Measurements from ENCODE around the gene HPCAL1.

Gene HPCAL1

GRCh38 chr2:10336283-10336682 lies 33.6 kb downstream of the HPCAL1 start:
- no peak for DNase-seq (ENCODE audit: low read depth, low spot score)

- DNase-seq (ENCODE audit: low read depth, low spot score): no peak
Observed at GRCh38 chr2:10337449-10338269, 35.0 kb downstream of the HPCAL1 start.

- no peak for DNase-seq (ENCODE audit: low read depth, low spot score)
Observed at GRCh38 chr2:10338270-10339188, 35.8 kb downstream of the HPCAL1 start.

- no peak for DNase-seq (ENCODE audit: low read depth, low spot score)
Observed at GRCh38 chr2:10339647-10340592, 37.2 kb downstream of the HPCAL1 start.

- no peak for DNase-seq (ENCODE audit: low read depth, low spot score)
Observed at GRCh38 chr2:10340593-10340975, 37.9 kb downstream of the HPCAL1 start.

GRCh38 chr2:10341193-10341592 lies 38.5 kb downstream of the HPCAL1 start:
- DNase-seq (ENCODE audit: low read depth, low spot score): no peak

GRCh38 chr2:10342245-10342951 lies 39.7 kb downstream of the HPCAL1 start:
- no peak for DNase-seq (ENCODE audit: low read depth, low spot score)

GRCh38 chr2:10343191-10343590 lies 40.5 kb downstream of the HPCAL1 start:
- no peak for DNase-seq (ENCODE audit: low read depth, low spot score)

GRCh38 chr2:10343658-10344057 lies 41.0 kb downstream of the HPCAL1 start:
- DNase-seq (ENCODE audit: low read depth, low spot score): no peak

GRCh38 chr2:10344105-10345066 lies 41.7 kb downstream of the HPCAL1 start:
- no peak for DNase-seq (ENCODE audit: low read depth, low spot score)

GRCh38 chr2:10345126-10345525 lies 42.4 kb downstream of the HPCAL1 start:
- DNase-seq (ENCODE audit: low read depth, low spot score): no peak

GRCh38 chr2:10345813-10346212 lies 43.1 kb downstream of the HPCAL1 start:
- no peak for DNase-seq (ENCODE audit: low read depth, low spot score)

GRCh38 chr2:10346929-10347561 lies 44.3 kb downstream of the HPCAL1 start:
- no peak for DNase-seq (ENCODE audit: low read depth, low spot score)

- DNase-seq (ENCODE audit: low read depth, low spot score): no peak
Observed at GRCh38 chr2:10347562-10347948, 44.9 kb downstream of the HPCAL1 start.

- DNase-seq (ENCODE audit: low read depth, low spot score): no peak
Observed at GRCh38 chr2:10348891-10349290, 46.2 kb downstream of the HPCAL1 start.

GRCh38 chr2:10350761-10351160 lies 48.1 kb downstream of the HPCAL1 start:
- no peak for DNase-seq (ENCODE audit: low read depth, low spot score)

- DNase-seq (ENCODE audit: low read depth, low spot score): no peak
Observed at GRCh38 chr2:10352361-10352760, 49.7 kb downstream of the HPCAL1 start.

GRCh38 chr2:10352972-10353371 lies 50.3 kb downstream of the HPCAL1 start:
- no peak for DNase-seq (ENCODE audit: low read depth, low spot score)

GRCh38 chr2:10353931-10354330 lies 51.2 kb downstream of the HPCAL1 start:
- no peak for DNase-seq (ENCODE audit: low read depth, low spot score)

All from activated naive CD8-positive, alpha-beta T cell treated with anti-CD3 and anti-CD28 coated beads, Interleukin-2, amount 50 U/mL, for 16 hours (primary cell).